A549 (cell line): ENCODE data around the gene CYP4V2. TPM values are rescaled to one million over a fixed set of nuclear protein-coding genes. Genes with fewer than 3 reads are reported as not detected.

Experiments used
- ATAC-seq, 2 experiments: fragments of 200-7000 bp in 1 of 2; fragments of >200 bp in 1 of 2; cut with Nextera tagmentation in 1 of 2; cut with Tn5 transposase in 1 of 2; 3 replicates each; pipeline versions ENCODE4 v1.8.0 to v1.9.1; 2018 to 2020; ENCODE audit warnings: mild to moderate bottlenecking in 1 of 2, moderate library complexity in 1 of 2
- CTCF ChIA-PET: fragments of 300-600 bp; sonication (Branson Sonifier 250); formaldehyde crosslinking; extraction: SDS; loops from one replicate; lab custom pipeline; 2021; ENCODE audit warnings: antibody characterized with exemption, inconsistent platforms; lab: Yijun Ruan, JAX
- POLR2A ChIA-PET: fragments of 350-600 bp; formaldehyde crosslinking; extraction: SDS; loops from one replicate; lab custom pipeline; 2021; ENCODE audit warnings: antibody characterized with exemption, inconsistent platforms; lab: Yijun Ruan, JAX
- DNase-seq, 2 experiments: peaks; one replicate each; pipeline versions ENCODE4 v3.0.0 to v3.0.0-alpha.2; 2011 to 2016; ENCODE audit warnings: low read depth in 1 of 2, low spot score in 1 of 2
- FAIRE-seq: peaks from 2 replicates; lab custom pipeline; 2011; peaks lifted over from hg19 to GRCh38; lab: Jason Lieb, UNC
- H3K27ac ChIP-seq, 2 experiments: fragments of >200 bp; sonication (Bioruptor Twin); formaldehyde crosslinking; 3 replicates each; pipeline ENCODE4 v1.5.1; 2016 to 2017
- H3K4me1 ChIP-seq: fragments of >200 bp; sonication (Bioruptor Twin); formaldehyde crosslinking; 3 replicates; pipeline ENCODE4 v1.6.1; 2016
- H3K4me2 ChIP-seq: fragments of >200 bp; sonication (Bioruptor Twin); formaldehyde crosslinking; 3 replicates; pipeline ENCODE4 v1.6.1; 2016
- H3K4me3 ChIP-seq: fragments of >200 bp; sonication (Bioruptor Twin); formaldehyde crosslinking; 3 replicates; pipeline ENCODE4 v1.5.1; 2016
- H3K9me3 ChIP-seq: fragments of >200 bp; sonication (Bioruptor Twin); formaldehyde crosslinking; 3 replicates; pipeline ENCODE4 v1.6.1; 2016
- ATOH8 ChIP-seq: fragments of 250-450 bp; sonication (Bioruptor Pico); IDR thresholded peaks from 2 replicates; pipeline ENCODE4 v1.5.0; 2020; ENCODE audit warnings: low read depth, mild to moderate bottlenecking, moderate library complexity
- BHLHE40 ChIP-seq: IDR thresholded peaks from 2 replicates; pipeline ENCODE4 v1.6.1; 2012; ENCODE audit warnings: low read depth, low read length, inconsistent platforms
- CHD2 ChIP-seq: fragments of 150-350 bp; IDR thresholded peaks from 2 replicates; pipeline ENCODE4 v1.6.1; 2014; ENCODE audit warnings: low read length; ENCODE audit not compliant: partially characterized antibody
- CHD4 ChIP-seq: fragments of 200-600 bp; sonication (generic); IDR thresholded peaks from 2 replicates; pipeline ENCODE4 v1.6.1; 2016; ENCODE audit warnings: antibody characterized with exemption, mild to moderate bottlenecking, borderline replicate concordance
- CTCF ChIP-seq: fragments of >200 bp; sonication (Bioruptor Twin); formaldehyde crosslinking; IDR thresholded peaks from 3 replicates; pipeline ENCODE4 v1.5.1; 2016
- EHF ChIP-seq: fragments of 250-450 bp; sonication (Bioruptor Pico); IDR thresholded peaks from 2 replicates; pipeline ENCODE4 v1.5.0; 2020; ENCODE audit warnings: mild to moderate bottlenecking
- ESRRA ChIP-seq: fragments of 150-350 bp; IDR thresholded peaks from 2 replicates; pipeline ENCODE4 v1.6.1; 2014; ENCODE audit warnings: mild to moderate bottlenecking, low read length, borderline replicate concordance
- FOSL2 ChIP-seq, 2 experiments: fragments of 450-650 bp in 1 of 2; fragments of >200 bp in 1 of 2; sonication (Bioruptor Twin) in 1 of 2; formaldehyde crosslinking; IDR thresholded peaks; 2 replicates each; pipeline versions ENCODE4 v1.5.0 to v1.6.1; 2016 to 2020; ENCODE audit warnings: mild to moderate bottlenecking in 1 of 2, moderate library complexity in 1 of 2
- HDAC2 ChIP-seq: fragments of 200-600 bp; sonication (generic); IDR thresholded peaks from 2 replicates; pipeline ENCODE4 v1.6.1; 2016
- HES2 ChIP-seq: fragments of >200 bp; sonication (Bioruptor Twin); formaldehyde crosslinking; IDR thresholded peaks from 2 replicates; pipeline ENCODE4 v1.6.1; 2016
- HEYL ChIP-seq: fragments of 250-450 bp; sonication (Bioruptor Pico); IDR thresholded peaks from 2 replicates; pipeline ENCODE4 v1.8.0; 2021; ENCODE audit warnings: mild to moderate bottlenecking, moderate library complexity
- HOXB13 ChIP-seq: fragments of 250-450 bp; sonication (Bioruptor Pico); IDR thresholded peaks from 2 replicates; pipeline ENCODE4 v1.5.0; 2020; ENCODE audit warnings: low read depth, mild to moderate bottlenecking, moderate library complexity
- JUN ChIP-seq, 2 experiments: fragments of >200 bp; sonication (Bioruptor Twin); formaldehyde crosslinking; IDR thresholded peaks; 2 replicates in 1 of 2; 3 replicates in 1 of 2; pipeline ENCODE4 v1.6.1; 2016 to 2017
- MAX ChIP-seq: IDR thresholded peaks from 2 replicates; pipeline ENCODE4 v1.6.1; 2012
- NFE2L2 ChIP-seq: fragments of 150-350 bp; conservative IDR thresholded peaks from 2 replicates; pipeline ENCODE4 v1.6.1; 2014; ENCODE audit warnings: low read length
- NPAS2 ChIP-seq: fragments of 250-450 bp; sonication (Bioruptor Pico); IDR thresholded peaks from 2 replicates; pipeline ENCODE4 v1.8.0; 2022; ENCODE audit warnings: mild to moderate bottlenecking, moderate library complexity, borderline replicate concordance
- PBX3 ChIP-seq: IDR thresholded peaks from 2 replicates; pipeline ENCODE4 v1.6.1; 2012
- POLR2AphosphoS2 ChIP-seq: conservative IDR thresholded peaks from 2 replicates; pipeline ENCODE4 v1.6.1; 2012; ENCODE audit warnings: low read length, improper control_type of control experiment, inconsistent platforms
- RAD21 ChIP-seq, 2 experiments: fragments of >200 bp in 1 of 2; sonication (Bioruptor Twin) in 1 of 2; formaldehyde crosslinking in 1 of 2; IDR thresholded peaks in 1 of 2; conservative IDR thresholded peaks in 1 of 2; 2 replicates in 1 of 2; 3 replicates in 1 of 2; pipeline ENCODE4 v1.6.1; 2012 to 2018; ENCODE audit warnings: inconsistent platforms in 1 of 2
- RFX5 ChIP-seq: fragments of 450-650 bp; IDR thresholded peaks from 2 replicates; pipeline ENCODE4 v1.7.1; 2014; ENCODE audit warnings: antibody characterized with exemption, mild to moderate bottlenecking, moderate library complexity
- SMC3 ChIP-seq: fragments of >200 bp; sonication (Bioruptor Twin); formaldehyde crosslinking; IDR thresholded peaks from 3 replicates; pipeline ENCODE4 v1.6.1; 2018; ENCODE audit warnings: inconsistent platforms
- SREBF2 ChIP-seq: fragments of 450-650 bp; IDR thresholded peaks from 2 replicates; pipeline ENCODE4 v1.6.1; 2014; ENCODE audit warnings: mild to moderate bottlenecking, moderate library complexity
- TFCP2L1 ChIP-seq: fragments of 250-450 bp; sonication (Bioruptor Pico); IDR thresholded peaks from 2 replicates; pipeline ENCODE4 v1.5.0; 2021; ENCODE audit warnings: mild to moderate bottlenecking
- USF2 ChIP-seq: fragments of 450-650 bp; IDR thresholded peaks from 2 replicates; pipeline ENCODE4 v1.6.1; 2014; ENCODE audit warnings: antibody characterized with exemption
- WGBS: methylation state at CpG from one replicate; pipeline ENCODE4 v1.1.6; 2017; ENCODE audit errors: missing lambda C conversion rate; 5-methylcytosine and 5-hydroxymethylcytosine counted together
- polyA plus RNA-seq, 4 experiments: library from polyadenylated mRNA; depleted of rRNA in 3 of 4; stranded (reverse); fragments of >200 nt; fragmentation: RNase III in 1 of 4; extraction: RNeasy Plus Mini Kit Qiagen cat#74134 plus additional on column Dnase treatment in 1 of 4; gene quantifications; 2 replicates in 3 of 4; 3 replicates in 1 of 4; pipeline ENCODE4 v1.2.3, GENCODE V29; 2011 to 2017

Gene CYP4V2
- polyA plus RNA-seq, 2 of the 4 experiments (the other 2 are of a cell fraction): 3.0 to 5.0 TPM

- DNase-seq (no peak), ATAC-seq (no peak), FAIRE-seq (no peak)
- CTCF ChIA-PET: interaction anchor here (1.1 kb wide), 1 partner anchor 40 kb away, joined by 6 read pairs; no protein-coding TSS in a partner anchor
- TF ChIP-seq HEYL (no peak), ESRRA (no peak), NPAS2 (CRISPR knock-in tag) (no peak), HOXB13 (no peak), CHD4 (no peak), NFE2L2 (no peak), FOSL2 (IDR thresholded peaks at IDR 0.05) (no peak), FOSL2 (CRISPR knock-in tag; IDR thresholded peaks at IDR 0.05) (no peak), SREBF2 (no peak), PBX3 (no peak), JUN (IDR thresholded peaks at IDR 0.05) (no peak), ATOH8 (no peak), TFCP2L1 (CRISPR knock-in tag) (no peak), EHF (CRISPR knock-in tag) (no peak), POLR2AphosphoS2 (no peak), HES2 (no peak), HDAC2 (no peak), RFX5 (no peak)
- POLR2A ChIA-PET: no interaction called here
- 88% methylated on average over 7 of the region's 7 CpGs for WGBS
- no peaks in the 10 kb centered on the region for H3K9me3 ChIP-seq
- no peak overlapping the region for H3K27ac ChIP-seq
- no peaks in the 10 kb centered on the region for H3K4me1 ChIP-seq
- H3K4me3 ChIP-seq: no peak overlapping the region
- no peak overlapping the region for H3K4me2 ChIP-seq
These were observed 9.6 kb downstream of the CYP4V2 start for GRCh38 chr4:186201010-186201409.

- ChIA-PET POLR2A (no interaction called here), CTCF (interaction anchor here (1.1 to 1.4 kb wide), 2 partner anchors 10 to 40 kb away, joined by 3 to 6 read pairs; no protein-coding TSS in a partner anchor)
- Histone ChIP-seq H3K4me1 (no peaks in the 10 kb centered on the region), H3K9me3 (no peaks in the 10 kb centered on the region), H3K4me3 (no peak overlapping the region), H3K27ac (no peak overlapping the region)
- FAIRE-seq (no peak), ATAC-seq (peak; percentile 98 to 100)
- WGBS: 11% methylated on average over 9 of the region's 9 CpGs
- TF ChIP-seq EHF (CRISPR knock-in tag): no peak
- TF ChIP-seq MAX: peak; percentile 81
- TF ChIP-seq CTCF: peak; percentile 45; the same call in 2 of the 3 replicates
- no peak for TF ChIP-seq CHD2
- peak; percentile 38; the same call in 1 of the 3 replicates for TF ChIP-seq SMC3
- TF ChIP-seq USF2: peak; percentile 42
- TF ChIP-seq BHLHE40: no peak
- peak; percentile 16 to 46; a peak in 2 of 5 replicates for TF ChIP-seq RAD21 (conservative IDR thresholded peaks at IDR 0.05 in 1 of 2, IDR thresholded peaks at IDR 0.05 in 1 of 2)
- TF ChIP-seq, all 56 proteins: peak for 5
- H3K4me2 ChIP-seq: peak overlapping the region; percentile 48; the same call in 2 of the 3 replicates
- DNase-seq: peak; percentile 64 to 67
These were observed 10.3 kb downstream of the CYP4V2 start for GRCh38 chr4:186201535-186202230.
